ENCODE measurements around the gene CACNG3. TPM values are rescaled to one million over a fixed set of nuclear protein-coding genes. Genes with fewer than 3 reads are reported as not detected.

The CACNG3 gene
- total RNA-seq, 1 experiment from 2014 or later: not detected

GRCh38 chr16:24234737-24235136 lies 21.4 kb upstream of the CACNG3 start:
- Histone ChIP-seq H3K4ac (ENCODE audit: low read depth, low read length) (no peak overlapping the region), H3K23ac (ENCODE audit: insufficient read length, low read depth, low read length) (no peak overlapping the region), H2AK5ac (ENCODE audit: insufficient read length, low read length) (no peak overlapping the region), H3K4me1 (ENCODE audit: insufficient read depth, low read length) (no peaks in the 10 kb centered on the region), H3K79me2 (ENCODE audit: insufficient read depth, low read length) (no peaks in the 10 kb centered on the region), H2BK20ac (ENCODE audit: low read depth, low read length, poor library complexity, severe bottlenecking) (no peak overlapping the region), H2BK15ac (ENCODE audit: low read depth, low read length) (no peak overlapping the region), H2AFZ (ENCODE audit: low read length) (no peak overlapping the region), H2BK12ac (ENCODE audit: insufficient read length, low read depth, low read length) (no peak overlapping the region), H3T11ph (ENCODE audit: low read length) (no peak overlapping the region), H3K14ac (ENCODE audit: insufficient read depth, low read length) (no peak overlapping the region), H3K23me2 (ENCODE audit: insufficient read length, low read depth, low read length, poor library complexity, severe bottlenecking) (no peaks in the 10 kb centered on the region), H4K20me1 (ENCODE audit: control insufficient read depth, insufficient read depth, insufficient read length) (no peaks in the 10 kb centered on the region), H4K8ac (replicated peaks; ENCODE audit: insufficient read length, low read depth, low read length) (no peak overlapping the region), H3K27ac (ENCODE audit: insufficient read length, low read depth, low read length) (no peak overlapping the region), H3K9me3 (ENCODE audit: control insufficient read depth, low read depth, low read length) (peaks cover 8% of the 10 kb centered on the region), H3K9ac (ENCODE audit: extremely low read depth, insufficient read length, low read length) (no peak overlapping the region), H4K91ac (ENCODE audit: insufficient read length, low read depth, low read length) (no peak overlapping the region), H4K5ac (ENCODE audit: insufficient read length, low read depth, low read length) (no peak overlapping the region), H3K56ac (ENCODE audit: insufficient read length, low read depth, low read length) (no peak overlapping the region), H2BK5ac (ENCODE audit: insufficient read length, low read length) (no peak overlapping the region), H3K18ac (ENCODE audit: insufficient read length, low read depth, low read length) (no peak overlapping the region), H3K4me2 (ENCODE audit: insufficient read depth, insufficient read length, low read length) (no peak overlapping the region), H3K27me3 (ENCODE audit: insufficient read depth, low read length) (no peaks in the 10 kb centered on the region), H2BK120ac (ENCODE audit: low read depth, low read length, poor library complexity, severe bottlenecking) (no peak overlapping the region), H3K79me1 (ENCODE audit: insufficient read depth, low read depth, low read length, poor library complexity, severe bottlenecking) (no peaks in the 10 kb centered on the region)
- Mint-ChIP-seq H3K27ac (no peak overlapping the region), H3K27me3 (ENCODE audit: low read depth) (peaks cover 4% of the 10 kb centered on the region), H3K4me1 (no peaks in the 10 kb centered on the region), H3K4me3 (no peak overlapping the region), H3K36me3 (ENCODE audit: insufficient read depth in 1 of 3, low read depth in 3 of 3) (peaks cover 0 to 23% (median 7%) of the 10 kb centered on the region in 3 experiments), H3K9me3 (peaks cover 9 to 22% of the 10 kb centered on the region in 2 experiments; a peak in 4 of 5 replicates)
- WGBS (ENCODE audit: extremely low coverage, insufficient read length, low lambda C conversion rate): no CpG with 5 or more reads among the region's 5 CpGs
- TF ChIP-seq CTCF (conservative IDR thresholded peaks at IDR 0.05): no peak
- no peak for DNase-seq
